Heart right ventricle (tissue), 16 donors: ENCODE results near the gene SCRN1. TPM values are rescaled to one million over a fixed set of nuclear protein-coding genes. Genes with fewer than 3 reads are reported as not detected.

Experiments used
- ATAC-seq, 8 donors: fragments of 200-7000 bp; cut with Tn5 transposase; one replicate each; pipeline ENCODE4 v1.9.1; 2020; ENCODE audit warnings: mild to moderate bottlenecking in 8 of 8, moderate library complexity in 8 of 8, moderate number of reproducible peaks in 1 of 8
- DNase-seq, 2 donors: peaks; one replicate each; pipeline ENCODE4 v3.0.0-alpha.2; 2020
- H3K27ac ChIP-seq, 10 donors: fragments of 200-600 bp; sonication (generic) in 2 of 10; one replicate each; pipeline versions ENCODE4 v1.5.0 to v1.8.0; 2020 to 2022; ENCODE audit warnings: mild to moderate bottlenecking in 3 of 10
- H3K27me3 ChIP-seq, 7 donors: fragments of 200-600 bp; one replicate each; pipeline ENCODE4 v1.8.0; 2021 to 2022; ENCODE audit warnings: mild to moderate bottlenecking in 2 of 7
- H3K36me3 ChIP-seq, 9 donors: fragments of 200-600 bp; sonication (generic) in 1 of 9; one replicate each; pipeline versions ENCODE4 v1.5.0 to v1.8.0; 2020 to 2022; ENCODE audit warnings: mild to moderate bottlenecking in 2 of 9
- H3K4me1 ChIP-seq, 9 donors: fragments of 200-600 bp; sonication (generic) in 1 of 9; one replicate each; pipeline versions ENCODE4 v1.5.0 to v1.8.0; 2020 to 2022; ENCODE audit warnings: mild to moderate bottlenecking in 4 of 9
- H3K4me3 ChIP-seq, 10 donors: fragments of 200-600 bp; sonication (generic) in 2 of 10; one replicate each; pipeline versions ENCODE4 v1.5.0 to v1.8.0; 2020 to 2022; ENCODE audit warnings: mild to moderate bottlenecking in 7 of 10, moderate library complexity in 2 of 10
- H3K9me3 ChIP-seq, 11 donors: fragments of 200-600 bp in 10 of 11; sonication (generic) in 2 of 11; one replicate each; pipeline versions ENCODE4 v1.5.0 to v1.8.0; 2013 to 2022; ENCODE audit warnings: mild to moderate bottlenecking in 2 of 11, control low read depth in 1 of 11, moderate library complexity in 1 of 11
- WGBS, 2 donors: extraction: QIAGEN DNeasy Blood & Tissue Kit; methylation state at CpG; one replicate each; pipeline ENCODE4 v1.1.7; 2013; ENCODE audit warnings: inconsistent platforms in 1 of 2; 5-methylcytosine and 5-hydroxymethylcytosine counted together
- intact Hi-C, 10 donors: fragments of 100-400 bp; cut with DNase I; formaldehyde crosslinking; loops; one replicate each; pipeline versions ENCODE4 v1.11.1 to v1.14.2; 2022
- polyA plus RNA-seq, 2 donors: library from polyadenylated mRNA; stranded (reverse); fragments of 200-250 nt; gene quantifications; one replicate each; pipeline ENCODE4 v1.2.3, GENCODE V29; 2013
- total RNA-seq, 10 donors: library from RNA; stranded (reverse); fragmentation: NEBNext Ultra II Directional in 3 of 10; extraction: Animal tissue kit (Norgen Biotek cat#: 25700) in 3 of 10; gene quantifications; one replicate each; pipeline versions ENCODE4 v1.2.1 to v1.2.4, GENCODE V29; 2021 to 2023
- TF ChIP-seq, protein P1 (sequence below), 9 donors: fragments of 200-600 bp; sonication (generic) in 2 of 9; IDR thresholded peaks; one replicate each; pipeline versions ENCODE4 v1.5.0 to v1.8.0; 2021 to 2022; ENCODE audit warnings: antibody characterized with exemption in 9 of 9, mild to moderate bottlenecking in 5 of 9, moderate library complexity in 1 of 9
- donor health status: Arrhythmogenic right ventricular cardiomyopathy.
- donor health status: ischemic (EF 13 %, LVEDD 7.1; RV severe dilation, severe dysfunction).
- donor health status: healthy with polysubstance abuse.
- donor health status: DM: no; HTN: yes; CAD: no.
- donor health status: DM: no; HTN: no; CAD: no.
- donor health status: ischemic (EF 25% LVEDD 6.9; RV normal size, moderate dysfunction).
- donor health status: ischemic (EF 25% LVEDD 5.7; RV mildly dilated, moderate dysfunction).
- donor health status: healthy.
- donor health status: DM: yes; HTN: yes; CAD: no.
- donor health status: Ischemic cardiomyopathy.
- donor health status: ischemic (EF 35%, LVEDD 5.7; RV mildly dilated, moderate dysfunction).
- donor health status: nonischemic (EF 11% LVEDD 7.7; RV severe dilation, severe dysfunction).
- donor health status: DM: yes; HTN: yes; CAD: no.
- donor health status: PGD.
- donor health status: ischemic (EF 29% LVEDD 5.4; RV normal size, mild dysfunction).
- donor health status: nonischemic (EF 23%, LVEDD 6.1; RV moderate dilation, normal function).

The SCRN1 gene
- total and polyA plus RNA-seq, 12 donors = 3.1 to 36.8 (median 20.5) TPM

DNA sequence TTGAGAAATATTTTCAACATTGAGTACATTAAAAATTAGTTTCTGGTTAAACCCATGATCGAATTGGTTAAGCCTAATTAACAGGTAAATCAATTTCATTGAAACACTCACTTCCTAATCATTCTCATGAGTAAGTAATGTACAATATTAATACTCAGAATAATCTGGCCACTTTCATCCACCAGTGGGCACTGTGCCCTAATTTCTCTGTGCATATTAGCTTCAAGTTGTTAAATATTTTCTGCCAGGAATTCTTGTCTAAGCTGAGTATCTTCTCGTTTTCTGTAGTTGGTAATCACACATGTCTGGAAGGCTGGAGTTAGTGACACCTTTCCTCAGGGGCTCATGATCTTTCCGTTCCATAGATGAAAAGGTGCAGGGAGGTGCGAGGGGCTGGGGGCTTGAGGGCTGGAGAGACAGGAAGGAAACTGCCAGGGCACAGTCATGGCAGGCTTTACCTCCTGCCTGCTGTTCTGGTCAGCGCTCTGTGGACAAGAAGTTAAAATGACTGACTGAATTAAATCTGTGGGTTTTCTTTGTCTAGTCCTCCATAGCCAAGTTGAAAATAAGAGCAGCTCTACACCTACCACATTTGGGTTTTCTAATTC is 111.4 kb downstream of the SCRN1 start:
- 68 to 72% methylated on average over 5 of the region's 5 CpGs for WGBS, 2 donors
- H3K4me3 ChIP-seq = no peak overlapping the region
- H3K27ac ChIP-seq = no peak overlapping the region
- DNase-seq = no peak
- TF ChIP-seq, protein P1, sequence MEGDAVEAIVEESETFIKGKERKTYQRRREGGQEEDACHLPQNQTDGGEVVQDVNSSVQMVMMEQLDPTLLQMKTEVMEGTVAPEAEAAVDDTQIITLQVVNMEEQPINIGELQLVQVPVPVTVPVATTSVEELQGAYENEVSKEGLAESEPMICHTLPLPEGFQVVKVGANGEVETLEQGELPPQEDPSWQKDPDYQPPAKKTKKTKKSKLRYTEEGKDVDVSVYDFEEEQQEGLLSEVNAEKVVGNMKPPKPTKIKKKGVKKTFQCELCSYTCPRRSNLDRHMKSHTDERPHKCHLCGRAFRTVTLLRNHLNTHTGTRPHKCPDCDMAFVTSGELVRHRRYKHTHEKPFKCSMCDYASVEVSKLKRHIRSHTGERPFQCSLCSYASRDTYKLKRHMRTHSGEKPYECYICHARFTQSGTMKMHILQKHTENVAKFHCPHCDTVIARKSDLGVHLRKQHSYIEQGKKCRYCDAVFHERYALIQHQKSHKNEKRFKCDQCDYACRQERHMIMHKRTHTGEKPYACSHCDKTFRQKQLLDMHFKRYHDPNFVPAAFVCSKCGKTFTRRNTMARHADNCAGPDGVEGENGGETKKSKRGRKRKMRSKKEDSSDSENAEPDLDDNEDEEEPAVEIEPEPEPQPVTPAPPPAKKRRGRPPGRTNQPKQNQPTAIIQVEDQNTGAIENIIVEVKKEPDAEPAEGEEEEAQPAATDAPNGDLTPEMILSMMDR (IDR thresholded peaks at IDR 0.05) = peak in 8 of 9 donors; percentile 10 to 60 (median 47)
- no peaks in the 10 kb centered on the region for H3K9me3 ChIP-seq
- intact Hi-C loops = no loop called here
- ATAC-seq = peak in 1 of 8 donors; percentile 42
- no peaks in the 10 kb centered on the region for H3K36me3 ChIP-seq
- peaks cover 0 to 3% (median 0%) of the 10 kb centered on the region in 9 donors for H3K4me1 ChIP-seq
- peaks cover 0 to 1% (median 0%) of the 10 kb centered on the region in 7 donors for H3K27me3 ChIP-seq

DNA sequence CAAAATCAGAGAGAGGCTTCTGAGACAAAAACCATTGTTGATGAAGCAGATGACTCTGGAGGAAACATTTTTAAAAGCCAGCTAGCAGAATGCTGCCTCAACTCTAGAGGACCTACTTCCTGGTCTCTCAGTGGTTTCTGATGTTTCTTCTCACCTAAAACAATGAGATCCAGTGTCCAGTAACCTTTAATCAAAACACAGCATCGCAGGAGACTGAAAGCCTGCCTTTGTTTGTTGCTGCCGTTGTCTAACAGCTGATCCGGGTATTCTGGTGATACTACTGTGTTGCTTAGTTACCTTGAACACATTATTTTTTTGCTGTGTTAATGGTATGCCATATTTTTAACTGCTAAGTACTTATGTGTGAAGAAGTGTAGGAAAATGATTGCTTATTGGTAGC is 112.4 kb downstream of the SCRN1 start:
- intact Hi-C loops = no loop called here
- TF ChIP-seq, protein P1 (IDR thresholded peaks at IDR 0.05) = no peak
- Histone ChIP-seq H3K4me1 (peaks cover 0 to 3% (median 0%) of the 10 kb centered on the region in 9 donors), H3K36me3 (no peaks in the 10 kb centered on the region), H3K4me3 (no peak overlapping the region), H3K27me3 (no peaks in the 10 kb centered on the region), H3K9me3 (no peaks in the 10 kb centered on the region), H3K27ac (no peak overlapping the region)
- no peak for DNase-seq
- peak in 3 of 8 donors; percentile 25 to 55 (median 34) for ATAC-seq
- 16 to 29% methylated on average over 3 of the region's 3 CpGs for WGBS, 2 donors

DNA sequence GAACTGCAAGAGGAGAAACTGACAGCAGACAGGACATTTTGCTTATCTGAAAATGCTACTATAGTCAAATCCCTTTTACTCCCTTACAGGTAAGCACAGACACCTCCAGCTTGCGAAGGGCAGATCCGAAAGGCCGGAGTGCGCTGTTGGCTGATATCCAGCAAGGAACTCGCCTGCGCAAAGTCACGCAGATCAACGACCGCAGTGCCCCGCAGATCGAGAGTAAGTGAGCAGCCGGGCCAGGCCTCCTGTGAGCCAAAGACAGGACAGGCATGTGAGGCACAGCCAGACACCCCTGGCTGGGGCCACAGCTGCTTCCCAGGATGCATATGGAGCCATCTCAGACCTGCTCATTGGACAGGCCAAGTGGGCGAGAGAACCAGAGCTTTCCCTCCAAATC is 113.9 kb downstream of the SCRN1 start:
- Histone ChIP-seq H3K4me3 (no peak overlapping the region), H3K27ac (no peak overlapping the region), H3K36me3 (no peaks in the 10 kb centered on the region), H3K4me1 (peaks cover 0 to 3% (median 0%) of the 10 kb centered on the region in 9 donors), H3K9me3 (no peaks in the 10 kb centered on the region), H3K27me3 (no peaks in the 10 kb centered on the region)
- TF ChIP-seq, protein P1 (IDR thresholded peaks at IDR 0.05) = no peak
- no peak for DNase-seq
- ATAC-seq = no peak
- WGBS, 2 donors = 97% methylated on average over 13 of the region's 13 CpGs
- intact Hi-C loops = no loop called here

DNA sequence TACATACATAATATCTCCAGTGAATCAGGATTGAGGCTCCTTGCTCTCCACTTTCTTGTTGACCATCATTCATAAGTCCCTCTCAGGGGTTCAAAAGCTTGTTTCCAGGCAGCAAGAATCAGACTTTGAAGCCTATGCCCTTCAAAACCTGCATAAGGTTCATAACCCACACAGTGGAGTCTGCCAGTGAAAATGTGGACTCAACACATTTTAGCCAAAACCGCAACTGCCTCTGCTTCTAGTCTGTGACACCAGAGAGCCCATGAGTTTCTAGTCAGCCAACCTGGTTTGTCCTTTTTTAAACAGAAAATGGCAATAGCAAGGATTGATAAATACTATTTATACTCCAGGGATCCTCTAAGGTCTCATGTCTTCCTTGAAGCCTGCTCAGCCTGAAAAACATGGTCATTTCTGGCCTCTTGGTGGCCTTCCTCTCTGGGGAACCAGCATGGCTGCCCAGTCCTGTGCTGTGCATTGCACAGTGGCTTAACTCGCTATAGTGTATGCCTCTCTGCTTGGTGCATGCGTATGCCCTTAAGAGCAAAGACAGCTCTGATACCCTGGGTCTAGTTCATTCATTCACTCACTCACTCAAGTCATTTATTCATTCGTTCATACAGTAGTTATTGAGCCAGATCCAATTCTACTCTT is 115.8 kb downstream of the SCRN1 start:
- TF ChIP-seq, protein P1 (IDR thresholded peaks at IDR 0.05) = no peak
- Histone ChIP-seq H3K27ac (no peak overlapping the region), H3K4me1 (no peaks in the 10 kb centered on the region), H3K27me3 (no peaks in the 10 kb centered on the region), H3K36me3 (no peaks in the 10 kb centered on the region), H3K9me3 (no peaks in the 10 kb centered on the region), H3K4me3 (no peak overlapping the region)
- ATAC-seq = no peak
- intact Hi-C loops = no loop called here
- DNase-seq = no peak
- WGBS, 2 donors = 93 to 95% methylated on average over 4 of the region's 4 CpGs
